Activated CD4-positive, alpha-beta T cell treated with anti-CD3 and anti-CD28 coated beads, Interleukin-2, amount 10 ng/mL, durations not matched to agents 7 days and 5 days (primary cell): Measurements from ENCODE around the gene NUDT16L1. TPM values are rescaled to one million over a fixed set of nuclear protein-coding genes. Genes with fewer than 3 reads are reported as not detected.
A peak's percentile ranks its signal among the peaks of the same experiment; 100 is the strongest.

Source experiments
- CTCF ChIA-PET: fragments of 350-600 bp; sonication (Branson Sonifier 250); formaldehyde crosslinking; loops from one replicate; lab custom pipeline; 2021; ENCODE audit warnings: antibody characterized with exemption; lab: Charles Lee
- POLR2A ChIA-PET: fragments of 350-600 bp; sonication (Branson Sonifier 250); formaldehyde crosslinking; loops from one replicate; lab custom pipeline; 2021; ENCODE audit warnings: antibody characterized with exemption; lab: Charles Lee
- DNase-seq: peaks from one replicate; pipeline ENCODE4 v3.0.0-alpha.2; 2020
- H3K27ac Mint-ChIP-seq: one replicate; pipeline ENCODE4 v1.8.0; 2021; ENCODE audit warnings: mild to moderate bottlenecking, moderate library complexity, mixed read lengths
- H3K27me3 Mint-ChIP-seq: one replicate; pipeline ENCODE4 v1.8.0; 2021; ENCODE audit warnings: mixed read lengths
- H3K36me3 Mint-ChIP-seq: one replicate; pipeline ENCODE4 v1.8.0; 2021; ENCODE audit warnings: low read depth, mixed read lengths
- H3K4me1 Mint-ChIP-seq: one replicate; pipeline ENCODE4 v1.8.0; 2021; ENCODE audit warnings: mixed read lengths
- H3K4me3 Mint-ChIP-seq: one replicate; pipeline ENCODE4 v1.8.0; 2021; ENCODE audit warnings: mild to moderate bottlenecking, moderate library complexity, mixed read lengths
- H3K9me3 Mint-ChIP-seq: one replicate; pipeline ENCODE4 v1.8.0; 2021; ENCODE audit warnings: mixed read lengths
- total RNA-seq, 2 experiments: library from RNA; stranded (reverse); gene quantifications; one replicate each; pipeline ENCODE4 v1.2.3, GENCODE V29; 2021

NUDT16L1 gene
- total RNA-seq, 2 experiments from 2014 or later = 32.3 to 35.5 TPM

- Mint-ChIP-seq H3K27me3 (no peaks in the 10 kb centered on the region), H3K9me3 (no peaks in the 10 kb centered on the region), H3K4me1 (peaks cover 27% of the 10 kb centered on the region), H3K36me3 (peaks cover 15% of the 10 kb centered on the region), H3K27ac (peak overlapping the region; percentile 79), H3K4me3 (peak overlapping the region; percentile 78)
- no peak for DNase-seq
- CTCF ChIA-PET = interaction anchor here (1.0 to 1.4 kb wide), 4 partner anchors 12 to 45 kb away, joined by 3 to 6 read pairs (median 4); partner anchors contain the start of genes ANKS3 and DNAAF8
- POLR2A ChIA-PET = no interaction called here
Measured at GRCh38 chr16:4694642-4695451, 1.5 kb downstream of the NUDT16L1 start.

GRCh38 chr16:4695473-4696171 is 2.3 kb downstream of the NUDT16L1 start:
- Mint-ChIP-seq H3K36me3 (peaks cover 15% of the 10 kb centered on the region), H3K4me3 (peak overlapping the region; percentile 78), H3K4me1 (peaks cover 35% of the 10 kb centered on the region), H3K27me3 (no peaks in the 10 kb centered on the region), H3K9me3 (no peaks in the 10 kb centered on the region), H3K27ac (peak overlapping the region; percentile 46)
- DNase-seq = no peak
- CTCF ChIA-PET = interaction anchor here (1.1 to 1.8 kb wide), 4 partner anchors 13 to 46 kb away, joined by 4 to 6 read pairs (median 5); partner anchors contain the start of genes ANKS3 and DNAAF8
- POLR2A ChIA-PET = no interaction called here

- no peaks in the 10 kb centered on the region for H3K9me3 Mint-ChIP-seq
- peaks cover 15% of the 10 kb centered on the region for H3K36me3 Mint-ChIP-seq
- peaks cover 38% of the 10 kb centered on the region for H3K4me1 Mint-ChIP-seq
- no peak for DNase-seq
- no peaks in the 10 kb centered on the region for H3K27me3 Mint-ChIP-seq
- H3K27ac Mint-ChIP-seq = peak overlapping the region; percentile 60
- H3K4me3 Mint-ChIP-seq = no peak overlapping the region
- ChIA-PET POLR2A (no interaction called here), CTCF (interaction anchor here (0.7 to 1.8 kb wide), 5 partner anchors 9 to 46 kb away, joined by 3 to 6 read pairs (median 5); partner anchors contain the start of genes ANKS3 and DNAAF8)
Measured at GRCh38 chr16:4696172-4696904, 3.0 kb downstream of the NUDT16L1 start.

GRCh38 chr16:4696905-4697847 is 3.8 kb downstream of the NUDT16L1 start:
- peaks cover 36% of the 10 kb centered on the region for H3K4me1 Mint-ChIP-seq
- ChIA-PET POLR2A (no interaction called here), CTCF (interaction anchor here (0.7 to 1.8 kb wide), 2 partner anchors 10 to 14 kb away, joined by 3 to 5 read pairs; no protein-coding TSS in a partner anchor)
- no peaks in the 10 kb centered on the region for H3K9me3 Mint-ChIP-seq
- H3K36me3 Mint-ChIP-seq = peaks cover 15% of the 10 kb centered on the region
- no peak overlapping the region for H3K27ac Mint-ChIP-seq
- no peak for DNase-seq
- H3K4me3 Mint-ChIP-seq = no peak overlapping the region
- no peaks in the 10 kb centered on the region for H3K27me3 Mint-ChIP-seq

GRCh38 chr16:4697848-4698291 is 4.5 kb downstream of the NUDT16L1 start:
- H3K9me3 Mint-ChIP-seq = no peaks in the 10 kb centered on the region
- no peak for DNase-seq
- ChIA-PET POLR2A (no interaction called here), CTCF (no interaction called here)
- peaks cover 33% of the 10 kb centered on the region for H3K4me1 Mint-ChIP-seq
- no peak overlapping the region for H3K4me3 Mint-ChIP-seq
- H3K27ac Mint-ChIP-seq = no peak overlapping the region
- no peaks in the 10 kb centered on the region for H3K27me3 Mint-ChIP-seq
- peaks cover 15% of the 10 kb centered on the region for H3K36me3 Mint-ChIP-seq

GRCh38 chr16:4698321-4699045 is 5.1 kb downstream of the NUDT16L1 start:
- ChIA-PET POLR2A (no interaction called here), CTCF (no interaction called here)
- H3K4me1 Mint-ChIP-seq = peaks cover 29% of the 10 kb centered on the region
- no peak overlapping the region for H3K27ac Mint-ChIP-seq
- H3K27me3 Mint-ChIP-seq = no peaks in the 10 kb centered on the region
- no peaks in the 10 kb centered on the region for H3K9me3 Mint-ChIP-seq
- H3K36me3 Mint-ChIP-seq = peaks cover 15% of the 10 kb centered on the region
- no peak for DNase-seq
- H3K4me3 Mint-ChIP-seq = no peak overlapping the region

GRCh38 chr16:4699046-4699556 is 5.7 kb downstream of the NUDT16L1 start:
- POLR2A ChIA-PET = no interaction called here
- Mint-ChIP-seq H3K36me3 (peaks cover 15% of the 10 kb centered on the region), H3K4me3 (no peak overlapping the region), H3K27ac (no peak overlapping the region), H3K9me3 (no peaks in the 10 kb centered on the region), H3K27me3 (no peaks in the 10 kb centered on the region), H3K4me1 (peaks cover 35% of the 10 kb centered on the region)
- CTCF ChIA-PET = no interaction called here
- no peak for DNase-seq

- Mint-ChIP-seq H3K4me3 (no peak overlapping the region), H3K4me1 (peaks cover 31% of the 10 kb centered on the region), H3K27ac (peak overlapping the region; percentile 64), H3K9me3 (no peaks in the 10 kb centered on the region), H3K36me3 (peaks cover 11% of the 10 kb centered on the region), H3K27me3 (no peaks in the 10 kb centered on the region)
- peak; percentile 62 for DNase-seq
- POLR2A ChIA-PET = no interaction called here
- CTCF ChIA-PET = no interaction called here
Measured at GRCh38 chr16:4700380-4700996, 7.1 kb downstream of the NUDT16L1 start.

GRCh38 chr16:4700997-4701743 is 7.8 kb downstream of the NUDT16L1 start:
- Mint-ChIP-seq H3K36me3 (peaks cover 11% of the 10 kb centered on the region), H3K9me3 (no peaks in the 10 kb centered on the region), H3K4me3 (no peak overlapping the region), H3K4me1 (peaks cover 30% of the 10 kb centered on the region), H3K27ac (no peak overlapping the region), H3K27me3 (no peaks in the 10 kb centered on the region)
- DNase-seq = no peak
- POLR2A ChIA-PET = no interaction called here
- CTCF ChIA-PET = no interaction called here

GRCh38 chr16:4701791-4702465 is 8.6 kb downstream of the NUDT16L1 start:
- Mint-ChIP-seq H3K27ac (peak overlapping the region; percentile 19), H3K36me3 (peaks cover 9% of the 10 kb centered on the region), H3K4me3 (no peak overlapping the region), H3K4me1 (peaks cover 30% of the 10 kb centered on the region), H3K9me3 (no peaks in the 10 kb centered on the region), H3K27me3 (no peaks in the 10 kb centered on the region)
- ChIA-PET POLR2A (no interaction called here), CTCF (no interaction called here)
- DNase-seq = no peak
